PFSK-1 (cell line): ENCODE results near the gene YBEY.

ENCODE experiments used
- POLR2AphosphoS5 ChIP-seq: IDR thresholded peaks from 2 replicates; pipeline ENCODE4 v1.6.1; 2012; ENCODE audit warnings: low read depth, mild to moderate bottlenecking, control low read depth, low read length, moderate library complexity
- TAF1 ChIP-seq: IDR thresholded peaks from 2 replicates; pipeline ENCODE4 v1.6.1; 2012; ENCODE audit warnings: low read length, control low read depth, borderline replicate concordance; ENCODE audit not compliant: insufficient read depth

DNA sequence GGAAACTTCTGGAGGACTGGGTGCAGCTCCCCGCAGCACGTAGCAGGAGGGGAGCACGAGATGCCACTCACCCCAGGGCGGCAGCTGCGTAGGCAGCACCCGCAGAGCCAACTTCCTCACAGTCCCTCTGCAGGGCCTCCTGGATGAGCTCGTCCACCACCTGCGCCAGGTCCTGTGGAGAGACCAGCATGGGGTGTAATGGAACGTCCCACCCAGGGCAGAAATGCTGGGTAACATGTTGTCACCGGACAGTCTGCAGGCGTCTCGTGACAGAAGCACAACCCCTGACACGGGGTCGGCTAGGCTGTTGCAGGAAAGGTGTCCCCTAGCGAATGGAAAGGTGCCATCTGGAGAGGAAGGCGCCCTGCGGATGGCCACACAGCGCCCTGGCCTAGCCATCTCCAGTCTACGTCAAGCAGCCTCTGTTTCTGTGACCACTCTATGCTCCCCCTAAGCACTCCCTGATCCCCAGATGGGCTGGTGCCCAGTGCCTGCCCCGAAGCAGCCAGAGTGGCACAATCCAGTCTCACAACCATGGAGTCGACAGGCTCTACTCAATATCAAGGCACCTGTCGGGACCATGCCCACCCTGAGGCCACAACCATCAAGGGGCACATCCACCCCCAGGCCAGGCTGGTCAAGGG, 22.0 kb upstream of the YBEY start:
- TF ChIP-seq POLR2AphosphoS5 (no peak), TAF1 (no peak)
